HEK293 (cell line): ENCODE measurements around the gene ASCC1.

Source experiments
- GLIS2 ChIP-seq: fragments of 450-650 bp; formaldehyde crosslinking; IDR thresholded peaks from 2 replicates; pipeline ENCODE4 v1.5.1; 2016; ENCODE audit warnings: missing biosample characterization, missing genetic modification characterization
- KLF8 ChIP-seq: fragments of 450-650 bp; formaldehyde crosslinking; IDR thresholded peaks from 2 replicates; pipeline ENCODE4 v1.5.1; 2016; ENCODE audit warnings: missing biosample characterization, missing genetic modification characterization
- MEIS1 ChIP-seq: sonication (generic); formaldehyde crosslinking; IDR thresholded peaks from 2 replicates; pipeline ENCODE4 v1.8.1; 2022; ENCODE audit warnings: missing genetic modification reagents, mild to moderate bottlenecking, borderline replicate concordance
- MZF1 ChIP-seq: fragments of 450-650 bp; formaldehyde crosslinking; IDR thresholded peaks from 2 replicates; pipeline ENCODE4 v1.5.1; 2017; ENCODE audit warnings: missing biosample characterization, missing genetic modification characterization, borderline replicate concordance
- WT1 ChIP-seq: fragments of 450-650 bp; formaldehyde crosslinking; IDR thresholded peaks from 2 replicates; pipeline ENCODE4 v1.5.1; 2016; ENCODE audit warnings: missing biosample characterization, missing genetic modification characterization
- ZBTB17 ChIP-seq: fragments of 450-650 bp; formaldehyde crosslinking; IDR thresholded peaks from 2 replicates; pipeline ENCODE4 v1.5.1; 2016; ENCODE audit warnings: missing biosample characterization, missing genetic modification characterization
- ZBTB7A ChIP-seq: fragments of 450-650 bp; formaldehyde crosslinking; IDR thresholded peaks from 2 replicates; pipeline ENCODE4 v1.5.1; 2016; ENCODE audit warnings: low read depth, missing biosample characterization, missing genetic modification characterization
- ZIC2 ChIP-seq: fragments of 450-650 bp; formaldehyde crosslinking; IDR thresholded peaks from 2 replicates; pipeline ENCODE4 v1.5.1; 2016; ENCODE audit warnings: missing biosample characterization, missing genetic modification characterization
- ZNF133 ChIP-seq: fragments of 450-650 bp; formaldehyde crosslinking; IDR thresholded peaks from 2 replicates; pipeline ENCODE4 v1.5.1; 2016; ENCODE audit warnings: missing biosample characterization, missing genetic modification characterization
- ZNF169 ChIP-seq: fragments of 450-650 bp; formaldehyde crosslinking; IDR thresholded peaks from 2 replicates; pipeline ENCODE4 v1.5.1; 2016; ENCODE audit warnings: missing biosample characterization, missing genetic modification characterization
- ZNF19 ChIP-seq: fragments of 450-650 bp; formaldehyde crosslinking; IDR thresholded peaks from 2 replicates; pipeline ENCODE4; 2016; ENCODE audit warnings: missing biosample characterization, missing genetic modification characterization, low read depth
- ZNF221 ChIP-seq: fragments of 450-650 bp; formaldehyde crosslinking; IDR thresholded peaks from 2 replicates; pipeline ENCODE4 v1.5.1; 2017; ENCODE audit warnings: missing biosample characterization, missing genetic modification characterization, borderline replicate concordance
- ZNF24 ChIP-seq: fragments of 450-650 bp; formaldehyde crosslinking; IDR thresholded peaks from 2 replicates; pipeline ENCODE4 v1.5.1; 2016; ENCODE audit warnings: missing biosample characterization, missing genetic modification characterization
- ZNF48 ChIP-seq: fragments of 450-650 bp; formaldehyde crosslinking; IDR thresholded peaks from 2 replicates; pipeline ENCODE4 v1.5.1; 2016; ENCODE audit warnings: missing biosample characterization, missing genetic modification characterization
- ZNF501 ChIP-seq: fragments of 450-650 bp; formaldehyde crosslinking; IDR thresholded peaks from 2 replicates; pipeline ENCODE4 v1.5.1; 2016; ENCODE audit warnings: missing biosample characterization, missing genetic modification characterization
- ZNF530 ChIP-seq: fragments of 450-650 bp; formaldehyde crosslinking; IDR thresholded peaks from 2 replicates; pipeline ENCODE4 v1.5.1; 2016; ENCODE audit warnings: low read depth, missing biosample characterization, missing genetic modification characterization
- ZNF561 ChIP-seq: fragments of 450-650 bp; IDR thresholded peaks from 2 replicates; pipeline ENCODE4 v1.5.1; 2018; ENCODE audit warnings: missing biosample characterization, missing genetic modification characterization, borderline replicate concordance
- ZNF585B ChIP-seq: fragments of 450-650 bp; formaldehyde crosslinking; IDR thresholded peaks from 2 replicates; pipeline ENCODE4 v1.5.1; 2016; ENCODE audit warnings: missing biosample characterization, missing genetic modification characterization
- ZNF785 ChIP-seq: fragments of 450-650 bp; formaldehyde crosslinking; IDR thresholded peaks from 2 replicates; pipeline ENCODE4 v1.5.1; 2016; ENCODE audit warnings: missing biosample characterization, missing genetic modification characterization
- ZNF830 ChIP-seq: fragments of 450-650 bp; IDR thresholded peaks from 2 replicates; pipeline ENCODE4 v1.5.0; 2018; ENCODE audit warnings: missing biosample characterization, missing genetic modification characterization, low read depth, mild to moderate bottlenecking, moderate library complexity
- ZSCAN23 ChIP-seq: fragments of 450-650 bp; formaldehyde crosslinking; IDR thresholded peaks from 2 replicates; pipeline ENCODE4 v1.5.1; 2016; ENCODE audit warnings: missing biosample characterization, missing genetic modification characterization
- TF ChIP-seq, protein P1 (sequence below): fragments of 450-650 bp; formaldehyde crosslinking; IDR thresholded peaks from 2 replicates; pipeline ENCODE4 v1.5.1; 2016; ENCODE audit warnings: missing biosample characterization, missing genetic modification characterization
- TF ChIP-seq, protein P2 (sequence below): fragments of 450-650 bp; formaldehyde crosslinking; IDR thresholded peaks from 2 replicates; pipeline ENCODE4 v1.5.1; 2017; ENCODE audit warnings: missing biosample characterization, missing genetic modification characterization
- TF ChIP-seq, protein P3 (sequence below): fragments of 450-650 bp; formaldehyde crosslinking; IDR thresholded peaks from 2 replicates; pipeline ENCODE4 v1.5.1; 2017; ENCODE audit warnings: missing biosample characterization, missing genetic modification characterization
- TF ChIP-seq, protein P4 (sequence below): IDR thresholded peaks from 2 replicates; pipeline ENCODE4 v1.6.1; 2011; ENCODE audit warnings: mild to moderate bottlenecking, low read depth, low read length, borderline replicate concordance
- TF ChIP-seq, protein P5 (sequence below): fragments of 450-650 bp; formaldehyde crosslinking; IDR thresholded peaks from 2 replicates; pipeline ENCODE4; 2016; ENCODE audit warnings: missing biosample characterization, missing genetic modification characterization
- TF ChIP-seq, protein P6 (sequence below): fragments of 450-650 bp; formaldehyde crosslinking; IDR thresholded peaks from 2 replicates; pipeline ENCODE4 v1.5.1; 2016; ENCODE audit warnings: missing biosample characterization, missing genetic modification characterization, borderline replicate concordance
- TF ChIP-seq, protein P7 (sequence below): fragments of 450-650 bp; formaldehyde crosslinking; IDR thresholded peaks from 2 replicates; pipeline ENCODE4 v1.5.1; 2016; ENCODE audit warnings: missing biosample characterization, missing genetic modification characterization

Gene ASCC1

DNA sequence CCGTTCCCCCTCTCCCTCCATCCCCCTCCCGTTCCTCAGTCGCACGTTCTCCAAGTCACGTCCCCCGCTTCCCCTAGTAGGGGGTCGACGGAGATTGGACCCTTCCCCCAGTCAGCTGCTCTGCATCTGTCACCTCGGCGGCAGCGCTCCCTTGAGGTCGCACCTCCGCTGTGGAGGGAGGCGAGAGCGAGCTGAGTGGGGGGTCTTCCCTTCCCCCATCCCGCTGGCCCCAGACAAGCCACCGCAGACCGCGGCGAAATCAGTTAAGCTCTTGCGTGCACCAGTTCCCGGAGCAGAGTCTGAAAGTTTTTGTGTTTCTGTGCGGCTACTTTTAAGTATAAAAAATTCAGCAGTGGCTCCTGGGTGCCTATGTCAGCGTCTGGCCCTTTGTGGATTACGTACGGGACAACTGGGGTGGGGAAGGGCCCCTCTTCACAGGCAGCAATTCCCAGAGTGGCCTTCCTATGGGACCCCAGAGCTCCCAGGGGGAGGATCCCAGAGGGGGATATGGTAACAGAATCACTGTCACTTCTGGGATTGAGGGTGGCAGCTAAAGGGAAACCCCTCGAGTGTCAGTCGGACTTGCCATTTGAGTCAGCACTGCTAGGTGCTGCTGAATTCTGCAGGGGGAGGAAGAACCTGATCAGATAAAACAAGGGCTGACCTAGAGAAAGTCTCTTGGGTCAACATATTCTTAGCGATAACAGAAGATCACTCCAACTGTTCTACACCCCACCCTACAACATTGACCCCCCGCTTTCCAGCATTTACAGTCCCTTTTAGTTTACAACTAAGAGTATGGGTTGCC is 45.1 kb upstream of the ASCC1 start (continued):
- TF ChIP-seq, protein P1, sequence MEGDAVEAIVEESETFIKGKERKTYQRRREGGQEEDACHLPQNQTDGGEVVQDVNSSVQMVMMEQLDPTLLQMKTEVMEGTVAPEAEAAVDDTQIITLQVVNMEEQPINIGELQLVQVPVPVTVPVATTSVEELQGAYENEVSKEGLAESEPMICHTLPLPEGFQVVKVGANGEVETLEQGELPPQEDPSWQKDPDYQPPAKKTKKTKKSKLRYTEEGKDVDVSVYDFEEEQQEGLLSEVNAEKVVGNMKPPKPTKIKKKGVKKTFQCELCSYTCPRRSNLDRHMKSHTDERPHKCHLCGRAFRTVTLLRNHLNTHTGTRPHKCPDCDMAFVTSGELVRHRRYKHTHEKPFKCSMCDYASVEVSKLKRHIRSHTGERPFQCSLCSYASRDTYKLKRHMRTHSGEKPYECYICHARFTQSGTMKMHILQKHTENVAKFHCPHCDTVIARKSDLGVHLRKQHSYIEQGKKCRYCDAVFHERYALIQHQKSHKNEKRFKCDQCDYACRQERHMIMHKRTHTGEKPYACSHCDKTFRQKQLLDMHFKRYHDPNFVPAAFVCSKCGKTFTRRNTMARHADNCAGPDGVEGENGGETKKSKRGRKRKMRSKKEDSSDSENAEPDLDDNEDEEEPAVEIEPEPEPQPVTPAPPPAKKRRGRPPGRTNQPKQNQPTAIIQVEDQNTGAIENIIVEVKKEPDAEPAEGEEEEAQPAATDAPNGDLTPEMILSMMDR (tag by site-specific recombination) = peak; percentile 70
- TF ChIP-seq ZBTB17 = peak; percentile 55; the same call in 1 of the 2 replicates
- TF ChIP-seq, protein P2, sequence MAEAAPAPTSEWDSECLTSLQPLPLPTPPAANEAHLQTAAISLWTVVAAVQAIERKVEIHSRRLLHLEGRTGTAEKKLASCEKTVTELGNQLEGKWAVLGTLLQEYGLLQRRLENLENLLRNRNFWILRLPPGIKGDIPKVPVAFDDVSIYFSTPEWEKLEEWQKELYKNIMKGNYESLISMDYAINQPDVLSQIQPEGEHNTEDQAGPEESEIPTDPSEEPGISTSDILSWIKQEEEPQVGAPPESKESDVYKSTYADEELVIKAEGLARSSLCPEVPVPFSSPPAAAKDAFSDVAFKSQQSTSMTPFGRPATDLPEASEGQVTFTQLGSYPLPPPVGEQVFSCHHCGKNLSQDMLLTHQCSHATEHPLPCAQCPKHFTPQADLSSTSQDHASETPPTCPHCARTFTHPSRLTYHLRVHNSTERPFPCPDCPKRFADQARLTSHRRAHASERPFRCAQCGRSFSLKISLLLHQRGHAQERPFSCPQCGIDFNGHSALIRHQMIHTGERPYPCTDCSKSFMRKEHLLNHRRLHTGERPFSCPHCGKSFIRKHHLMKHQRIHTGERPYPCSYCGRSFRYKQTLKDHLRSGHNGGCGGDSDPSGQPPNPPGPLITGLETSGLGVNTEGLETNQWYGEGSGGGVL (tag by site-specific recombination) = peak; percentile 94
- TF ChIP-seq ZSCAN23 (tag by site-specific recombination) = no peak
- TF ChIP-seq, protein P3, sequence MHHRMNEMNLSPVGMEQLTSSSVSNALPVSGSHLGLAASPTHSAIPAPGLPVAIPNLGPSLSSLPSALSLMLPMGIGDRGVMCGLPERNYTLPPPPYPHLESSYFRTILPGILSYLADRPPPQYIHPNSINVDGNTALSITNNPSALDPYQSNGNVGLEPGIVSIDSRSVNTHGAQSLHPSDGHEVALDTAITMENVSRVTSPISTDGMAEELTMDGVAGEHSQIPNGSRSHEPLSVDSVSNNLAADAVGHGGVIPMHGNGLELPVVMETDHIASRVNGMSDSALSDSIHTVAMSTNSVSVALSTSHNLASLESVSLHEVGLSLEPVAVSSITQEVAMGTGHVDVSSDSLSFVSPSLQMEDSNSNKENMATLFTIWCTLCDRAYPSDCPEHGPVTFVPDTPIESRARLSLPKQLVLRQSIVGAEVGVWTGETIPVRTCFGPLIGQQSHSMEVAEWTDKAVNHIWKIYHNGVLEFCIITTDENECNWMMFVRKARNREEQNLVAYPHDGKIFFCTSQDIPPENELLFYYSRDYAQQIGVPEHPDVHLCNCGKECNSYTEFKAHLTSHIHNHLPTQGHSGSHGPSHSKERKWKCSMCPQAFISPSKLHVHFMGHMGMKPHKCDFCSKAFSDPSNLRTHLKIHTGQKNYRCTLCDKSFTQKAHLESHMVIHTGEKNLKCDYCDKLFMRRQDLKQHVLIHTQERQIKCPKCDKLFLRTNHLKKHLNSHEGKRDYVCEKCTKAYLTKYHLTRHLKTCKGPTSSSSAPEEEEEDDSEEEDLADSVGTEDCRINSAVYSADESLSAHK (tag by site-specific recombination) = 0 out of 2 replicates have a peak, but pooled peaks have one; percentile 9
- TF ChIP-seq ZNF530 (tag by site-specific recombination) = no peak
- TF ChIP-seq ZNF221 (tag by site-specific recombination) = no peak
- 0 out of 2 replicates have a peak, but pooled peaks have one; percentile 2 for TF ChIP-seq ZNF785 (tag by site-specific recombination)
- TF ChIP-seq, protein P4, sequence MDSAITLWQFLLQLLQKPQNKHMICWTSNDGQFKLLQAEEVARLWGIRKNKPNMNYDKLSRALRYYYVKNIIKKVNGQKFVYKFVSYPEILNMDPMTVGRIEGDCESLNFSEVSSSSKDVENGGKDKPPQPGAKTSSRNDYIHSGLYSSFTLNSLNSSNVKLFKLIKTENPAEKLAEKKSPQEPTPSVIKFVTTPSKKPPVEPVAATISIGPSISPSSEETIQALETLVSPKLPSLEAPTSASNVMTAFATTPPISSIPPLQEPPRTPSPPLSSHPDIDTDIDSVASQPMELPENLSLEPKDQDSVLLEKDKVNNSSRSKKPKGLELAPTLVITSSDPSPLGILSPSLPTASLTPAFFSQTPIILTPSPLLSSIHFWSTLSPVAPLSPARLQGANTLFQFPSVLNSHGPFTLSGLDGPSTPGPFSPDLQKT = no peak
- peak; percentile 95 for TF ChIP-seq GLIS2 (tag by site-specific recombination)
- TF ChIP-seq MZF1 (tag by site-specific recombination) = peak; percentile 77; the same call in 1 of the 2 replicates
- no peak for TF ChIP-seq ZNF561 (tag by site-specific recombination)
- TF ChIP-seq ZNF585B (tag by site-specific recombination) = no peak
- no peak for TF ChIP-seq ZNF501 (tag by site-specific recombination)
- no peak for TF ChIP-seq MEIS1 (CRISPR knock-in tag)
- peak; percentile 42; the same call in 1 of the 2 replicates for TF ChIP-seq KLF8 (tag by site-specific recombination)
- TF ChIP-seq ZBTB7A (tag by site-specific recombination) = peak; percentile 68; the same call in 1 of the 2 replicates
- no peak for TF ChIP-seq WT1 (tag by site-specific recombination)
- TF ChIP-seq ZNF830 (tag by site-specific recombination) = no peak
- no peak for TF ChIP-seq ZNF24 (tag by site-specific recombination)
- no peak for TF ChIP-seq ZNF19 (tag by site-specific recombination)
- TF ChIP-seq, protein P5, sequence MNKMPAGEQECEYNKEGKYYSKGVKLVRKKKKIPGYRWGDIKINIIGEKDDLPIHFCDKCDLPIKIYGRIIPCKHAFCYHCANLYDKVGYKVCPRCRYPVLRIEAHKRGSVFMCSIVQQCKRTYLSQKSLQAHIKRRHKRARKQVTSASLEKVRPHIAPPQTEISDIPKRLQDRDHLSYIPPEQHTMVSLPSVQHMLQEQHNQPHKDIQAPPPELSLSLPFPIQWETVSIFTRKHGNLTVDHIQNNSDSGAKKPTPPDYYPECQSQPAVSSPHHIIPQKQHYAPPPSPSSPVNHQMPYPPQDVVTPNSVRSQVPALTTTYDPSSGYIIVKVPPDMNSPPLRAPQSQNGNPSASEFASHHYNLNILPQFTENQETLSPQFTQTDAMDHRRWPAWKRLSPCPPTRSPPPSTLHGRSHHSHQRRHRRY (tag by site-specific recombination) = no peak
- TF ChIP-seq, protein P6, sequence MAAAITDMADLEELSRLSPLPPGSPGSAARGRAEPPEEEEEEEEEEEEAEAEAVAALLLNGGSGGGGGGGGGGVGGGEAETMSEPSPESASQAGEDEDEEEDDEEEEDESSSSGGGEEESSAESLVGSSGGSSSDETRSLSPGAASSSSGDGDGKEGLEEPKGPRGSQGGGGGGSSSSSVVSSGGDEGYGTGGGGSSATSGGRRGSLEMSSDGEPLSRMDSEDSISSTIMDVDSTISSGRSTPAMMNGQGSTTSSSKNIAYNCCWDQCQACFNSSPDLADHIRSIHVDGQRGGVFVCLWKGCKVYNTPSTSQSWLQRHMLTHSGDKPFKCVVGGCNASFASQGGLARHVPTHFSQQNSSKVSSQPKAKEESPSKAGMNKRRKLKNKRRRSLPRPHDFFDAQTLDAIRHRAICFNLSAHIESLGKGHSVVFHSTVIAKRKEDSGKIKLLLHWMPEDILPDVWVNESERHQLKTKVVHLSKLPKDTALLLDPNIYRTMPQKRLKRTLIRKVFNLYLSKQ (tag by site-specific recombination) = no peak
- peak; percentile 98 for TF ChIP-seq ZIC2 (tag by site-specific recombination)
- no peak for TF ChIP-seq ZNF133
- TF ChIP-seq ZNF169 (tag by site-specific recombination) = no peak
- TF ChIP-seq, protein P7, sequence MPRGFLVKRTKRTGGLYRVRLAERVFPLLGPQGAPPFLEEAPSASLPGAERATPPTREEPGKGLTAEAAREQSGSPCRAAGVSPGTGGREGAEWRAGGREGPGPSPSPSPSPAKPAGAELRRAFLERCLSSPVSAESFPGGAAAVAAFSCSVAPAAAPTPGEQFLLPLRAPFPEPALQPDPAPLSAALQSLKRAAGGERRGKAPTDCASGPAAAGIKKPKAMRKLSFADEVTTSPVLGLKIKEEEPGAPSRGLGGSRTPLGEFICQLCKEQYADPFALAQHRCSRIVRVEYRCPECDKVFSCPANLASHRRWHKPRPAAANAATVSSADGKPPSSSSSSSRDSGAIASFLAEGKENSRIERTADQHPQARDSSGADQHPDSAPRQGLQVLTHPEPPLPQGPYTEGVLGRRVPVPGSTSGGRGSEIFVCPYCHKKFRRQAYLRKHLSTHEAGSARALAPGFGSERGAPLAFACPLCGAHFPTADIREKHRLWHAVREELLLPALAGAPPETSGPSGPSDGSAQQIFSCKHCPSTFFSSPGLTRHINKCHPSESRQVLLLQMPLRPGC (tag by site-specific recombination) = 0 out of 2 replicates have a peak, but pooled peaks have one; percentile 18
- no peak for TF ChIP-seq ZNF48 (tag by site-specific recombination)
